Measurements from ENCODE around the gene CRX.

DNA sequence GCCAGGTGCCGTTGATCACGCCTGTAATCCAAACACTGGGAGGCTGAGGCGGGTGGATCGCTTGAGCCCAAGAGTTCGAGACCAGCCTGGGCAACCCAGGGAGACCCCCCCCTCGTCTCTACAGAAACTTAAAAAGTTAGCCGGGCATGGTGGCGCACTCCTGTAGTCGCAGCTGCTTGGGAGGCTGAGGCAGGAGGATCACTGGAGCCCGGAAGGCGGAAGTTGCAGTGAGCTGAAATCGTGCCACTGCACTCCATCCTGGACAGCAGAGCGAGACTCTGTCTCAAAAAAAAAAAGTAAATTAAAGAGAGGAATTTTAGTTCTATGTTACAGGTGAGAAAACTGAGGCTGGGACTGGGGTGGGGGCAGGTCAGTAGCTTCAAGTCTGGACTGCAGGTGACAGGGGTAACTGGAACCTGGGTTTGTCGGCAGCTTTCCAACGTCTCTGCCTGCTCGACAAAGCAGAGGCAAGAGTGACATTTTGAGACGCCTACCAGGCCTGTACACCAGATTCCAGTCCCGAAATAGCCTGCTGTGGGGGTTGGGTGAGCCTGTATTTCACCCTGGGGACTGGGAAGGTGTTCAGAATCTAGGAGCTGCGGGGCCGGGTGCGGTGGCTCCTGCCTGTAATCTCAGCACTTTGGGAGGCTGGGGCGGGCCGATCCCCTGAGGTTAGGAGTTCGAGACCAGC is 42.1 kb upstream of the CRX start:
- TF ChIP-seq POLR2AphosphoS5 (IDR thresholded peaks at IDR 0.05; ENCODE audit: borderline replicate concordance, low read depth, low read length) (no peak), EZH2 (IDR thresholded peaks at IDR 0.05) (no peak)

All from SK-N-MC (cell line).